K562 (cell line): ENCODE data around the gene ABHD18. TPM values are rescaled to one million over a fixed set of nuclear protein-coding genes. Genes with fewer than 3 reads are reported as not detected.
A peak's percentile ranks its signal among the peaks of the same experiment; 100 is the strongest.

Experiments
- ATAC-seq: fragments of 200-7000 bp; cut with Tn5 transposase; 3 replicates; pipeline ENCODE4 v1.9.1; 2020; ENCODE audit warnings: moderate library complexity
- BruUV-seq: library from RNA; stranded (reverse); fragments of 400-500 nt; replicated peaks from 2 replicates; lab custom pipeline; 2021; lab: Mats Ljungman, UMichigan
- CTCF ChIA-PET: fragments of 300-600 bp; formaldehyde crosslinking; extraction: SDS; loops from one replicate; lab custom pipeline; 2021; ENCODE audit warnings: low intra/inter-chr PET ratio; lab: Yijun Ruan, JAX
- POLR2A ChIA-PET: fragments of 300-600, 350-650 bp; sonication (Branson Sonifier 250); formaldehyde crosslinking; extraction: SDS; loops from one replicate; lab custom pipeline; 2021; ENCODE audit warnings: antibody characterized with exemption, inconsistent platforms; lab: Yijun Ruan, JAX
- DNase-seq, 4 experiments: peaks; one replicate each; pipeline versions ENCODE4 v3.0.0 to v3.0.0-alpha.2; 2011 to 2018; ENCODE audit warnings: low spot score in 3 of 4, mixed read lengths in 3 of 4; ENCODE audit errors: extremely low read depth in 1 of 4
- FAIRE-seq: peaks from 2 replicates; lab custom pipeline; 2011; peaks lifted over from hg19 to GRCh38; lab: Jason Lieb, UNC
- H2AFZ ChIP-seq: 2 replicates; pipeline ENCODE4 v1.6.0; 2011; ENCODE audit warnings: low read depth, low read length, control low read depth, inconsistent platforms
- H3K27ac ChIP-seq: fragments of 200-600 bp; 3 replicates; pipeline ENCODE4 v1.8.0; 2011; ENCODE audit warnings: low read depth, mild to moderate bottlenecking, control low read depth, inconsistent platforms, low read length, moderate library complexity, mixed read lengths; ENCODE audit errors: extremely low read depth
- H3K27me3 ChIP-seq, 2 experiments: fragments of 300-600 bp in 1 of 2; 2 replicates in 1 of 2; 3 replicates in 1 of 2; pipeline versions ENCODE4 v1.6.0 to v1.8.0; 2011; ENCODE audit warnings: inconsistent platforms in 2 of 2, low read length in 2 of 2, mild to moderate bottlenecking in 1 of 2, mixed read lengths in 1 of 2, moderate library complexity in 1 of 2; ENCODE audit not compliant: control insufficient read depth in 2 of 2, insufficient read depth in 2 of 2
- H3K36me3 ChIP-seq: fragments of 300-600 bp; 3 replicates; pipeline ENCODE4 v1.8.0; 2011; ENCODE audit warnings: mild to moderate bottlenecking, low read length, inconsistent platforms; ENCODE audit not compliant: control insufficient read depth, insufficient read depth
- H3K4me1 ChIP-seq, 2 experiments: fragments of 200-600 bp in 1 of 2; replicated peaks in 1 of 2; 2 replicates in 1 of 2; 3 replicates in 1 of 2; pipeline versions ENCODE4 v1.5.1 to v1.8.0; 2011; ENCODE audit warnings: inconsistent platforms in 2 of 2, low read length in 2 of 2, mild to moderate bottlenecking in 1 of 2, mixed read lengths in 1 of 2, moderate library complexity in 1 of 2; ENCODE audit not compliant: control insufficient read depth in 2 of 2, insufficient read depth in 2 of 2
- H3K4me2 ChIP-seq: 2 replicates; pipeline ENCODE4 v1.6.1; 2011; ENCODE audit warnings: low read length, control low read depth, inconsistent platforms, mixed read lengths; ENCODE audit not compliant: insufficient read depth
- H3K4me3 ChIP-seq: fragments of 200-600 bp; sonication (generic), shearing (Covaris generic); 2 replicates; pipeline ENCODE4 v1.5.1; 2016; ENCODE audit warnings: control low read depth, inconsistent platforms
- H3K79me2 ChIP-seq: fragments of 200-600 bp; 3 replicates; pipeline ENCODE4 v1.8.0; 2011; ENCODE audit warnings: low read length, inconsistent platforms; ENCODE audit not compliant: control insufficient read depth, insufficient read depth
- H3K9ac ChIP-seq, 2 experiments: 2 replicates each; pipeline versions ENCODE4 v1.6.0 to v1.6.1; 2011; ENCODE audit warnings: low read depth in 2 of 2, low read length in 2 of 2, control low read depth in 1 of 2, inconsistent platforms in 1 of 2, mild to moderate bottlenecking in 1 of 2, mixed read lengths in 1 of 2; ENCODE audit not compliant: insufficient read depth in 1 of 2
- H3K9me1 ChIP-seq: one replicate; pipeline ENCODE4 v1.6.0; 2011; ENCODE audit warnings: inconsistent platforms, mild to moderate bottlenecking, low read length, moderate library complexity; ENCODE audit not compliant: control insufficient read depth, insufficient read depth
- H3K9me3 ChIP-seq: replicated peaks from 2 replicates; pipeline ENCODE4 v1.5.1; 2011; ENCODE audit warnings: low read depth, low read length, inconsistent platforms; ENCODE audit not compliant: control insufficient read depth, insufficient read depth
- H4K20me1 ChIP-seq: replicated peaks from 2 replicates; pipeline ENCODE4 v1.6.1; 2011; ENCODE audit warnings: low read length, inconsistent platforms, mixed read lengths; ENCODE audit not compliant: control insufficient read depth, insufficient read depth
- CHAMP1 ChIP-seq: fragments of 450-650 bp; IDR thresholded peaks from 2 replicates; pipeline ENCODE4 v1.6.1; 2016; ENCODE audit warnings: mild to moderate bottlenecking
- SPI1 ChIP-seq: IDR thresholded peaks from 2 replicates; pipeline ENCODE4 v1.6.1; 2011; ENCODE audit warnings: low read depth, low read length, control low read depth, borderline replicate concordance
- ZNF121 ChIP-seq: sonication (generic); formaldehyde crosslinking; conservative IDR thresholded peaks from 2 replicates; pipeline ENCODE4 v1.8.0; 2022; ENCODE audit warnings: missing genetic modification reagents
- ZNF584 ChIP-seq: fragments of 200-800 bp; sonication (Bioruptor generic); IDR thresholded peaks from 2 replicates; pipeline ENCODE4 v1.6.1; 2016; ENCODE audit warnings: low read depth, mild to moderate bottlenecking, missing genetic modification characterization, missing compliant biosample characterization
- WGBS: fragments of 100-300 bp; shearing (Covaris generic); methylation state at CpG from one replicate; pipeline ENCODE4 v1.1.6; 2016; ENCODE audit warnings: low coverage, mixed read lengths; ENCODE audit not compliant: insufficient coverage; ENCODE audit errors: missing lambda C conversion rate; 5-methylcytosine and 5-hydroxymethylcytosine counted together
- in situ Hi-C: fragments of 300-500 bp; cut with MboI; formaldehyde crosslinking; loops from 4 replicates; pipeline ENCODE4 v1.15.0; 2018; ENCODE audit warnings: inconsistent platforms, mixed read lengths
- intact Hi-C: fragments of 100-400 bp; cut with micrococcal nuclease; formaldehyde crosslinking; loops from 2 replicates; pipeline ENCODE4 v1.14.2; 2022
- polyA plus RNA-seq, 8 experiments: library from polyadenylated mRNA; depleted of rRNA in 4 of 8; stranded (reverse) in 5 of 8; unstranded in 3 of 8; fragments of >200 nt; fragmentation: Nextera tagmentation in 2 of 8; fragmentation: Illumina TruSeq in 1 of 8; extraction: Ambion mirVana in 2 of 8; extraction: Trizol in 1 of 8; gene quantifications; 2 replicates each; pipeline versions ENCODE4 v1.2.1 to v1.2.3, GENCODE V29; 2011 to 2014; ENCODE audit warnings: inconsistent platforms in 1 of 8, missing spikeins in 1 of 8
- total RNA-seq, 7 experiments: library from RNA; depleted of rRNA in 6 of 7; stranded (reverse); fragments of >200 nt in 6 of 7; fragmentation: Illumina TruSeq in 2 of 7; extraction: Trizol in 2 of 7; gene quantifications; 2 replicates each; pipeline versions ENCODE4 v1.2.1 to v1.2.3, GENCODE V29; 2011 to 2021; ENCODE audit warnings: low replicate concordance in 1 of 7

Gene ABHD18
- total and polyA plus RNA-seq, 9 of the 15 experiments (the other 6 are each of a cell fraction or from before 2014, with no cell fraction given), result 6.1 to 25.0 (median 16.0) TPM

- H2AFZ ChIP-seq, result no peak overlapping the region
- no peak for FAIRE-seq
- intact Hi-C loops, result no loop called here
- H3K4me1 ChIP-seq, result no peaks in the 10 kb centered on the region
- ChIA-PET POLR2A (interaction anchor here (0.8 to 1.4 kb wide), 2 partner anchors 43 to 139 kb away, joined by 3 to 5 read pairs; partner anchors contain the start of genes ABHD18 and MFSD8), CTCF (no interaction called here)
- H3K27ac ChIP-seq, result no peak overlapping the region
- H3K4me2 ChIP-seq, result no peak overlapping the region
- H3K4me3 ChIP-seq, result no peak overlapping the region
- H3K9me1 ChIP-seq, result no peaks in the 10 kb centered on the region
- no peaks in the 10 kb centered on the region for H4K20me1 ChIP-seq
- WGBS, result 98% methylated on average over 2 of the region's 2 CpGs
- H3K27me3 ChIP-seq, result no peaks in the 10 kb centered on the region
- 0 out of 2 replicates have a peak, but pooled peaks have one; percentile 25 for TF ChIP-seq ZNF121
- no peak for TF ChIP-seq CHAMP1
- TF ChIP-seq ZNF584 (CRISPR knock-in tag), result no peak
- no peak for TF ChIP-seq SPI1
- TF ChIP-seq, all 486 proteins: peak for 1
- Histone ChIP-seq H3K36me3 (peaks cover 30% of the 10 kb centered on the region; the same call in 2 of the 3 replicates), H3K9ac (no peak overlapping the region), H3K9me3 (no peaks in the 10 kb centered on the region), H3K79me2 (no peaks in the 10 kb centered on the region)
- no TSS peak for BruUV-seq
- DNase-seq, result no peak
- in situ Hi-C loops, result no loop called here
- ATAC-seq, result no peak
Measured at GRCh38 chr4:127922226-127922625, 43.0 kb upstream of the ABHD18 start.
